Measurements from ENCODE around the gene GATB.

Gene GATB

DNA sequence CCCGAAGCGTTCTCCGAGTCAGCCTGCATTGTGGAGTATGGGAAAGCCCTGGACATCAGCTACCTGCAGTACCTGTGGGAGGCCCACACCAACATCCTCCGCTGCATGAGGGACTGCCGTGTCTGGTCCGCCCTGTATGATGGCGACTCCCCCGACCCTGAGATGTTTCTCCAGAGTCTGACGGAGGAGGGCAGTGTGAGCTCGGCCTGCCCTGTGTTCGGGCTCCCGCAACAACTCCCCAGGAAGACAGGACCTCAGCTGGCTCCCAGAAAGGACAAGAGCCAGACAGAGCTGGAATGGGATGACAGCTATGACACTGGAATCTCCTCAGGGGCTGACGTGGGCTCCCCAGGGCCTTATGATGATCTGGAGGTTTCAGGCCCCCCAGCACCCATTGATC lies 111.3 kb downstream of the GATB start:
- no peak for DNase-seq (ENCODE audit: low read depth)

DNA sequence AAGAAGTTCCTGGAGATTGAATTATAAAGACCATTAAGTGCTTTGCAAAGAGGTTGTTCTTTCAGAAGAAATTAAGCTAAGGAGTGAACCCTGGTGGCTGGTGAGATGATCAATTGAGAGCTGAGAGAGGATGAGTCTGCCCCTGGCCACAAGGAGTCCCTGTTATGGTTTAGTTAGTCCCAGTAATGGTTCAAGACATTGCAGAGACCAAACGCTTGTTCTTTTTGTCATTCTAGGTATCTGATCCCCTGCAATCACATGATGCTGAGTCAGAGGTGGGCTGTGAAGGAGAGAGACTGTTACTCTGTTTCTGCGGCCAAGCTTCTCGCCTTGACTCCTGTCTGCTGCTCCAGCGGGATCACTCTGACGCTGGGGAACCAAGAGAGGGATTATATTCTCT lies 114.5 kb downstream of the GATB start:
- DNase-seq (ENCODE audit: low read depth), result no peak

GRCh38 chr4:151644622-151645021 lies 116.2 kb downstream of the GATB start:
- DNase-seq (ENCODE audit: low read depth), result no peak

DNA sequence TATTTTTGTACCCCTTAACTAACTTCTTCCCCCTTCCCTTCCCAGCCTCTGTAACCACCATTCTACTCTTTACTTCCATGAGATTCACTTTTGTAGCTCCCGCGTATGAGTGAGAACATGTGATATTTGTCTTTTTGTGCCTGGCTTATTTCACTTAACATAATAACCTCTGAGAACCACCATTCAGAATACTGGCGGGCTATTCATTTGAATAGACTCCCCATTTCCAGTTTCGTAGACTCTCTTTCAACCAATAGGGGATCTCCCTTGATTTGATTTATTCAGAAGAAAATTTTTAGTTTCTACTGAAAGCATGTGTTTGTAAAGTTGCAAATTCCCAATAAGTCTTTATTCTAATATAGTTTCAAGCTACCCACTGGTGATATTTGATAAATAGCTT lies 117.2 kb downstream of the GATB start:
- no peak for DNase-seq (ENCODE audit: low read depth)

DNA sequence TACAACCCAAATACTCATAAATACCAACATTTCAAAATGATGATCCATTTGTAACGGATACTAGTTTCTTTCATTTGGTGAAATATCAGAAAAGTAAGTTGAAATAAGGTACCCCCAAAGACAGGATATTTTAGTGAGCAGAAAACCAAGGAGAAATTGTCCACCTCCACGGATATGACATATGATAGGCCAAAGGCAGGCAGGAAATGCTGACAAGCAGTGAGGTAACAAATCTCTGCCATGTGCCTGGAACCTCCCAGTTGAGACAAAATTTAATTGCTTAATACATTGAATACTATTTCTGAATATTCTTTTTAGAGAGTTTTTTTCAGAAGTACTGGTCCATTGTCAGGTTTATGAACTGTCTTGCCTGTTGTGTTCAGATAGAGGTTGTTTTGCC lies 118.8 kb downstream of the GATB start:
- no peak for DNase-seq (ENCODE audit: low read depth)

- no peak for DNase-seq (ENCODE audit: low read depth)
Observed at GRCh38 chr4:151641167-151641566, 119.6 kb downstream of the GATB start.

- no peak for DNase-seq (ENCODE audit: low read depth)
Observed at GRCh38 chr4:151640381-151640780, 120.4 kb downstream of the GATB start.

DNA sequence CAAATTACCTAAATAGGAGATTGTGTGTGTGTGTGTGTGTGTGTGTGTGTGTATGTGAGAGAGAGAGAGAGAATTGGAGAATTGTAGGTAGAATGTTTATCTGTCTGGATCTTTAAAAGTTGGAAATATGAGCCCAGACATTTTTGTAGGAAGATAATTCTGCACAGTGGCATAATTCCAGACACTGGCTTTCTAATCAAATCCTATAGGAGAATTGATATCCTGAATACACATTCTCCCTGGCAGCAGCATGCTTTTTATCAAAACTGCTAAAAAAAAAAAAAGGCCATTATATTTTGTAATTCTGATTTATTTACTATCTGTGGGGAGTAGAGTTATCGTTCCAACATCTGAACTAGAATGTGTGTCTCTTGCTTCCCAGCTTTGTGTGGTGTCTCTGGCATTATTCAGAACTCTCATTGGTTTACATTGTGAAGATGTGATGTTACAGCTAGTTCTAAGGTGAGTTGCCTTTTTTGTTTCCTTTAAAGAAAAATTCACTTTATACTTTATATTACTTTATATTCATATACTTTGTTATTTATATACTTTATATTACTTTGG lies 122.4 kb downstream of the GATB start:
- no peak for DNase-seq (ENCODE audit: low read depth)

GRCh38 chr4:151631349-151631748 lies 129.5 kb downstream of the GATB start:
- no peak for DNase-seq (ENCODE audit: low read depth)

DNA sequence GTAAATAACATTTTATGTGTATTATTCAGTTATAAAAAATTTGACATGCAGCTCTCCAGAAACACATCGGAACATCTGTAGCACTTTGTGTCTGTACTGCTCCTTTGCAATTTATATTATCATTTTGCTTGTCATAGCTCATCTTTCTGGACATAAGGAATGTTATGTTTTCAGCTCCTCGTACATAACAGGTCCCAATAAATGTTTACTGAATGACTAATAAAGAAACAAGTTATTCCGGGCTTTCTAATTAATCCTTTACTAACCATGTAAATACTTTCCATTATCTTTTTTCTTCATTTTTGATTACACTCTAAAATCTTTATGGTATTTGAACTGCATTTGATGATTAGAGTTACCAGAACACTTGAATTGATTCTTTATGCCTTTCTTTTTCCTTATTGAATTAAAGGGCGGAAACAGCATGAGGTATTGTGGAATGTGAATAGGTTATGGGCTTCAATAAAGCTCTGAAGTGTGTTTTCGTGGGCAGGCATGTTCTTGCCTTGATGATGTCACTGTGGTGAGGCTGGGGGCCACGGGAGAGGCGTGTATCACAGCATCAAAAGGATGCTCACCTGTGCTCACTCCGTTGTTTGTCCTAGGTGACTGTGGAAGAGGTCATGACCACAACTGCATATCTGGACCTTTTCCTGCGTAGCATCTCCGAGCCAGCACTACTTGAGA lies 131.6 kb downstream of the GATB start:
- DNase-seq (ENCODE audit: low read depth), result no peak

GRCh38 chr4:151628001-151628608 lies 132.7 kb downstream of the GATB start:
- DNase-seq (ENCODE audit: low read depth), result no peak

DNA sequence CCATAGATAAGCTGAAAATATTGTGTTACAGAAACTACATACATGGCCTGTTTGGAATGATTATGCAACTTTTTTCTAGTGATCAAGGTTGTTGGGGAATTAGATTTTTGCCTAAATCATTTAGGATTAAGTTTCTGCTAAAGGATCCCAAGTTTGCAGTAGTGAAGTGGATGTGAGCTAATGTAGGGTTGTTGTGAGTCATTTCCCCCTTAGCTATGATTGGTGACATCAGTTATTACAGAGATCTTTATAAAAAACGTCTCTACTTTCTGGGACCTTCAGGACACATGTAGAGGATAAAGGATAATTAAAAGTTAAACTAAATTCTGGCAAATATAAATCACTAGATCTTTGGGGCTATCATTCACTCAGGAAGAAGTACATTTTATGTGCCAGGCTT lies 133.3 kb downstream of the GATB start:
- DNase-seq (ENCODE audit: low read depth), result no peak

GRCh38 chr4:151626751-151627150 lies 134.1 kb downstream of the GATB start:
- DNase-seq (ENCODE audit: low read depth), result no peak

DNA sequence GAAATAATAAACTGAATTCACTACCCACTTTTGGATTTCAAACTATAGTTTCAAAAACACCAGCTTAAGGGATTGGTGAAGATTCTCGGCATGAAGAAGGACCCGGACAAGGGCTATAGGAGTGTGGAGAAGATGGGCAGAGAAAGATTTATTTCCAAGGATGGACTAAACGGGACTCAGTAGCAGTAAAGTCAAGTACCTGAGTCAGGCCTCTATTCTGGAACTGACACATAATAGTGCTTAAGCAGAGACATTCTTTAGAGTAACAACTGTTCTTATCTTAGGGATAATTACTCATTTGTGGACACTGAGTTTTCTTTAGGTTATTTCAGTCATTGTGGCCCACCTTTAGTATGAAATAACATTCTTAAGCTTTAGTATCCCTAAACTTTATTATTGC lies 134.6 kb downstream of the GATB start:
- DNase-seq (ENCODE audit: low read depth), result no peak

- DNase-seq (ENCODE audit: low read depth), result no peak
Observed at GRCh38 chr4:151624626-151625565, 135.9 kb downstream of the GATB start.
